GM18870 (cell line): Measurements from ENCODE around the gene ARHGEF3.

Experiments used
- ATAC-seq: cut with Tn5 transposase; IDR thresholded peaks from one replicate; pipeline ENCODE4 v1.9.1; 2021; ENCODE audit warnings: moderate library complexity; ENCODE audit not compliant: unreplicated experiment

Gene ARHGEF3

GRCh38 chr3:56799251-56799882, 2.4 kb downstream of the ARHGEF3 start:
- ATAC-seq, result no peak

DNA sequence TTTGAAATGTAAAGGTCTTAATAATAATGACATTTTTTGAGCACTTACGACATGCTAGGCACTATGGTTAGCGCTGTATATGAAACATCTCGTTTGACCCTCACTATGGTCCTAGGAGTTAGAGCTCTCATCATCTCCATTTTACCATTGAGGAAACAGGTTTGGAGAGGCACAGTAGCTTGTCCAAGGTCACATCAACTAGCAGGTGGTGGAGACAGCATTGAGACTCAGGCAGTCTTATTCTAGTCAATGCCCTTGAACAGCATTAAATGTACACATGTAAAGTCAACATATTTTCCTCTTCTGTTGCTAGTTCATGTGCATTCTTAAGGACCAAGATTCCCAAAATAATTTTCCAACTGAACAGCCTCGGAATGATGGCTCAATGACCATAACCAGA, 4.8 kb downstream of the ARHGEF3 start:
- no peak for ATAC-seq

DNA sequence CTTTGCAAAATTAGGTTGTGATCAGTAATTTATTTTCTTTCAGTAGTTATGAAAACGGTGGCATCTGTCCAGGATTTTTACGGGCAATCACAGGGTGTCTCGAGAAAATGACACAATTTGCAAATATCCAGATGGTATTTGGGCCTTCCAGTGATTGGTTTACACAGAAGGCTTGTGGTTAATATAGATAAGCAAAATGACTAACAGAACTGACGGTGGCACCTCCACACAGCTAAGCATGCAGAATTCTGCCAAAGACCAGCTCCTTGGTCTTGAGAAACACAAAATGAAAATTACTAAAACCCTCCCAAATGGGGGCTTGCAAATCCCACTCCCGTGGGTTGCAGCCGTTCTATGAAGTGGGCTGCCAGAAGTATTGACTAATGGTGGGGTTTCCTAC, 5.5 kb downstream of the ARHGEF3 start:
- no peak for ATAC-seq

- no peak for ATAC-seq
Observed at GRCh38 chr3:56795829-56796185, 5.9 kb downstream of the ARHGEF3 start.

DNA sequence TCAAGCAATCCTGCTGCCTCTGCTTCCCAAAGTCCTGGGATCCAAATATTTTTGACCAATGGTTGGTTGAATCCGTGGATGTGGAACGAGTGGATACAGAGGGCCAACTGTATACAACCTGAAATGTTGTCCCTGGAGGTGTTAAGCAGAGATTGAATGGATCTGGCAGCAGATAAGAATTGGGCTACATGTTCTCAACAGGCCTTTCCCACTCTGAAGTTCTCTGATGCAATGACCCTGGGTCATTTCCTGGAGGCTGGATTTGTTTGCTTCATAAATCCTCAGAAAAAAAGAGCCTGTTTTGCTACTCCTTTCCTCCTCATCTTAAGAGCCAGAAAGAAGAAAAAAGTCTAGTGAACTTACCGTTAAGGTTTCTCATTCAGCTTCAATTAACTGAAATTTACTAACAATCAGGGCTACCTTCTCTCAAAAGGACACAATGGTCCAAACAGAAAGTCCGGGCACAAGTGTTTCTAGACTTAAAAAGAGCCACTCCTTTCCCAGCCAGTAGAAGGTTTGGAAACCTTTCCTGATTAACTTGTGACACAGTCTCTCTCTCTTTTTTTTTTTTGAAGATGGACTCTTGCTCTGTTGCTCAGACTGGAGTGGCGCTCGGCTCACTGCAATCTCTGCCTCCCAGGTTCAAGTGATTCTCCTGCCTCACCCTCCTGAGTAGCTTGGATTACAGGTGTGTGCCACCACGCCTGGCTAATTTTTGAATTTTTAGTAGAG, 6.5 kb downstream of the ARHGEF3 start:
- ATAC-seq, result no peak

DNA sequence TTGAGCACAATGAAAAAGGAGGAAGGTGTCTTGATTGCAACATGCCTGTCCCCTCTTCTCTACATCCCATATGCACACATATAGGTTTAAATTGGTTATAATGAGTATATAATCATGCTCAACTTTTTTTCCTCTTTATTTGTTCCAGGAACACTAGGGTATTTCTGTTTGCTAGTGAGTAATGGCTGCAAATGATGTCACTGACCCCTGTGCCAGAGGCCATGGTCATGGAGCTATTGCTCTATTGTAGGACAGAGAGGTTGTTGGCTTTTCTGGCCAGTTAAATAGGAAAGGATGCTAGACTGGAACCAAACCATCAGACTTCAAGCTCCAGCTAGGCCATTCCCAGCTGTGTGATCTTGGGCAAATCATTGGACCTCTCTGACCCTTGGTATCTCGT, 9.6 kb downstream of the ARHGEF3 start:
- ATAC-seq, result no peak

DNA sequence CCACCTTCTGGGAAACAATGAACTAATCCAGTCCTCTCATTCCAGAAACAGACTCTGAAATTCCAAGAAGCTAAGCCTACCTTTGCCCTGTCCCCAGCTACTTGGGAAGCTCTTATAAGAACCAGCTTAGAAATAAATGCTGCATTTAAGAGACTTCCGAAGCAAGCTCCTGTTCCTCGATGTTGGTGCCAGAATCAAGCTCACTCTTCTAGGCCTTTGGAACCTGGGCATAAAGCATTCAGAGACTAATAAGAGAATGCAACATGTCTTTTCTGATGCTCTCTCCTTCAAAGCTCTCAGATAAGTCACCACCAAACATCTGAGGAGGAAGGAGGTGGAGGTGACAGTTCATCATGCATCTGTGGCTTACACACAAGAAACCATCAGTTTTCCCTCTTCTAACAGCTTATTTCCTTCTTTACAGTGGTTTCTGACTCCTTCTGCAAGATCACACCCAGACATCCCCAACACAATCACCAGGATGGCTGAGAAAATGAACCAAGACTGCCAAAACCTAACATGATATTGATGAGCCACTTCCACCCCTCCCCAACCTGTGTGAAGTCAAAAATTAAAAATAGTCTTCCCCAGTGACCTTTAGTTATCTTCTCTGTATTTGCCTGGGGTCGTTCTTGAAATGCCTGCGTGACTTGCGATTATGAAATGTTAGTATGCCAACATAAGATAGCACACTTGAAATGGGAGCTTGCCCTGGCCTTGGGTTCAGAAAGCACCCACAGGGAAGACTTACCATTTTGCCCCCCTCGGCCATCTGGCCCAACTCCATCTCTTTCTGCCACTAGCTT, 11.5 kb downstream of the ARHGEF3 start:
- no peak for ATAC-seq

DNA sequence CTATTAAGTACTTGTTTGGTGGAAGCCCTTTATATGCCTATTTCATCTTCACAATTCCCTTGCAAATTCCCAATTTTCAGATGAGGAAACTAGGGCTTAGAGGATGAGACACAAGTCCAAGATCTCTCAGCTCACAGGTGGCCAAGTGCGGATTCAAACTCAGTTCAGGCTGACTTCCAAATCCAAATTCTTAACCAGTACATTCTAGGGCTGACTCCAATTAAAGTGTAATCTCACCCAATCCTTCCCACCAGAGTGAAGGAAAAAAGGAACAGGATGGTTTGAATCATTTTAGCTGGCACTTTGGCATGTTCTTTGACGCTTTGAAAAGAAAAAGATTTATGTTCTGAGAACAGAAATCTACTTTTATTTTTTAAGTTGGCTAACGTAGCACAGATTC, 12.7 kb downstream of the ARHGEF3 start:
- ATAC-seq, result no peak

DNA sequence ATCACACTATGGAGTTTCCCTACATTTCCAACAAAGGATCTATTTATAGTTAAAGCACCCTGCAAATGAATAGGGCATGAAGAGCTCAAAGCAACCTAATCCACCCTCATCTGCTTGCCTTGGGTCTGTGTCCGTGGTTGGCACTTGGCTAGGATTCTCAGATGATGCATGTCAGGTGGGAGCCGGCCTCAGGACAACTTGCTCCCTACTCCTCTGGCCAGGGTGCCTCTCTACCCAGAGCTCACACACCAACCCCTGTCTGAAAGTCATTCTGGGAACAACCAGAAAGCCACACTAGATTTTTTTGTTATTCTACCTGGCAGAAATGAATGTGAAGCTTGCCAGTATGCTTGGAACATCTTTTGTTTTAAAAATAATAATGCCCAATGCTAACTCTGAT, 13.2 kb downstream of the ARHGEF3 start:
- no peak for ATAC-seq

DNA sequence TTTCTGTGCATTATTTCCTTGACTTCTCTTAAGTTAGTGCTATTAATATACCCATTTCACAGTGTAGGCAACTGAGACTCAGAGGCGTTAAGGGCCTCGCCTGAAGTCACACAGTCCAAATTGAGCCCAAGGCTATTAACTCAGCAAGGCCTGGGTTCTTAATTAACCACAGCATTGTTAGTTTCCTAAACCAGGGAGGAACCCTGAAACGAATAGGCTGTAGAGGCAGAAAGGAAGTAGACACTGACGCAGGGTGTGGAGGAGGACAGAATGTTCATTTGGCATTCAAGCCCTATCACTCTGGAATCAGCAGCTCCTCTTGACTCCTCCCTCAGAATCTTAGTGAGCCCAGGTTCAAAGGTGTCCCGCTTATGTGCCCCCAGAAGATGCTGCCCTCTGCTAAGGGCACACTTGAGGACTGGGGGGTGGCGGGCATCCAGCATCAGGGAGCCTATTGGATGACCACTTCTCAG, 13.9 kb downstream of the ARHGEF3 start:
- ATAC-seq, result no peak

- no peak for ATAC-seq
Observed at GRCh38 chr3:56787258-56787775, 14.4 kb downstream of the ARHGEF3 start.

- no peak for ATAC-seq
Observed at GRCh38 chr3:56785499-56785898, 16.2 kb downstream of the ARHGEF3 start.

- ATAC-seq, result no peak
Observed at GRCh38 chr3:56784448-56785001, 17.2 kb downstream of the ARHGEF3 start.

DNA sequence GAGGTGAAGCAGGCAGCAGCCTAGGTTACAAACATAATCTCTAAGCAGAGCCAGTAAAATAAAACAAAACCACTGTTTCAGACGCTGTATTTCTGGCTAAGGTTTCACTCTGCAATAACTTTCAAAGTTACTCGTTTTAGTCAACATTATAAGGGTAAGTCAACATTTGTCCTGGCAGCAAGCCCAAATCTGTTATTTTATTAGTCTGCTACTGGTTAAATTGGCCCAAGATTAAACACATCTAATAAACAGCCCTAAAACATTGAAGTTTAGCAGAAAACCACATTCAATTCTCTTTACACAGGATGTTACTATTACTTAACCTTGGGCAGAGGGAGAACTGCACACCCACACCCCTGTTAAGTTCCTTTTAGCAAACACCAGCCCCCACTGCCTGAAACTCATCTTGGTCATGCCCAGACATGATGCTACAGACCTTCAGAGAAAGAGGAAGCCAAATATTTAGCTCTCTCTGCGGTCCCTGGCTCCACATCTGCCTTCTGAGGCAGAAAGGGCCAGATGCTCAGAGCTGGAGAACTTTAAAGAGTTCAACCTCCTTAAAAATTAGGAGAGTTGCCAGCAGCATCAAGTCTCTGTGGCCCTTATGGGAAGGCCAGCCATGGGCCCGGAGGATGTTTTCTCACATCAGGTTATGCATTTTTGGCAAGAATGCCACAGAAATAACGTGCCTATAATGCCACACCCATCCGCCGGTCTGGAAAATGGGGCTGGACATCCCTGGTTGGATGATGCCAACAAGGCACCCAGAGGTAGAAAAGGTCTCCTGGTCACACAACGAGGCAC, 17.9 kb downstream of the ARHGEF3 start:
- ATAC-seq, result peak; percentile 96

DNA sequence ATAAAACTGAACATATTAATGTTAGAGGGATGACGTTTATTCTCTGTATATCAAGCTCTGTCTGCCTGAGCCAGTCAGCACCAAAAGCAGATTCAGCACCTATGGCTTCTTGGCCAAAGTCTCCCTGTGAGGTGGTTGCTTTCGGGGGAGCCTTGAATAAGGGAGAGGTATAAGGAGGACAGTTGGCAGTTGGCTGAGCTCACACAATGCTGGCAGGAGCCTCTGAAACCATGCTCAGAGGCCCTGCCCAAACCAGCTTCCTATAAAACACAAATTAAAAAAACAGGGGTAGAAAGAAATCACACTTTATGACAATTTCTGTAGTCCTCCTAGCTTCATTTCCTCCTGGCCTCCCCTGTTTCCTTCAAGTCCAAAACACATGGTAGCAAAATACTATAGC, 18.8 kb downstream of the ARHGEF3 start:
- ATAC-seq, result no peak

DNA sequence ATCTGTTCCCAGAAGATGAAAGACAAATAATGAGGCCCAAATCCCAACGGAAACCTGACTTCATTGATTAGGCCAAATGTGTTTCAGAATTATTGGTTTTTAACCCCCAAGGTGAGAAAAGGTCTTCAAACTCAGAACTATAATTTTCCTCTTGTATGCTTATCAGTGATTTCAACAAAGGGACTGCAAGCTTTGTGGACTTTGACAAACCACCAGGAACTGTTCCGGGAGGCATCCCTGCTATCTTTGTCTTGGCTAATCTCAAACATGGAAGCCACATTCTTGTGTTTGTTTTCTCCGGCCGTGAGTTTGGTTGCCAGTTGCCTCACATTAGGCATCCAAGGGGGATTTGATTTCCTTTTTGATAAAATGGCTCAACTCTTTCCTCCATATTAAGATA, 19.5 kb downstream of the ARHGEF3 start:
- no peak for ATAC-seq

- ATAC-seq, result no peak
Observed at GRCh38 chr3:56781762-56782161, 20.0 kb downstream of the ARHGEF3 start.

DNA sequence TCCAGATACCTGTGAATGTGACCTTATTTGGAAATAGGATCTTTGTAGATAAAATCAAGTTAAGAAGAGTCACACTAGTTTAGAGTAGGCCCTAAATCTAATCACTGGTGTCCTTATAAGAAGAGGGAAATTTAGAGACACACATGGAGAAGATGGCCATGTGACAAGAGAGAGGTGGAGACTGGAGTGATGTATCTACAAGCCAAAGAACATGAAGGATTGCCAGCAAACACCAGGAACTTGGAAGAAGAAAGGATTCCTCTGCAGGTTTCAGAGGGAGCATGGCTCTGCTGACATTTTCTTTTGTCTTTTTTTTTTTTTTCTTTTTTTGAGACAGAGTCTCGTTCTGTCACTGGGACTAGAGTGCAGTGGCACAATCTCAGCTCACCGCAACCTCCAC, 20.8 kb downstream of the ARHGEF3 start:
- ATAC-seq, result no peak

GRCh38 chr3:56778893-56779292, 22.9 kb downstream of the ARHGEF3 start:
- ATAC-seq, result no peak

DNA sequence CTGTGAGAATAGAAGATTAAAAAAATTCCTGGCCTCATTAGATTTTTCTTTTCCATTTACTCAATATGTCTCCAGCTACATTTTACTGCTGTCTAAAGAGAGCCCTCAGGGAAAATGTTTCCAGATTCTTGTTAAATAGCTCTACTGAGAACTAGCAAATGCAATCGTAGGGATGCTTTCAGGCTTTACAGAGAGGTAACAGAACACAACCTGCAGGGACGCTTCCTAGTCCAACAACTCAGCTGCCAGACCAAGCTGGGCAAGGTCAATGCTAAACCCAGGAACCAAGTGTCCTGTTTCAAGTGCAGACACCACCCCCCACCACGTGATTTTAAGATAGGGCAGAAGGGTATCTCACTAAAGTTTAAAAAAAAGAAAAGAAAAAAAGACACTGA, 25.2 kb downstream of the ARHGEF3 start:
- no peak for ATAC-seq
